ENCODE results near the gene DUSP22. TPM values are rescaled to one million over a fixed set of nuclear protein-coding genes. Genes with fewer than 3 reads are reported as not detected.

The DUSP22 gene
- total and polyA plus RNA-seq, 2 experiments from 2014 or later, result 12.8 to 36.8 TPM

DNA sequence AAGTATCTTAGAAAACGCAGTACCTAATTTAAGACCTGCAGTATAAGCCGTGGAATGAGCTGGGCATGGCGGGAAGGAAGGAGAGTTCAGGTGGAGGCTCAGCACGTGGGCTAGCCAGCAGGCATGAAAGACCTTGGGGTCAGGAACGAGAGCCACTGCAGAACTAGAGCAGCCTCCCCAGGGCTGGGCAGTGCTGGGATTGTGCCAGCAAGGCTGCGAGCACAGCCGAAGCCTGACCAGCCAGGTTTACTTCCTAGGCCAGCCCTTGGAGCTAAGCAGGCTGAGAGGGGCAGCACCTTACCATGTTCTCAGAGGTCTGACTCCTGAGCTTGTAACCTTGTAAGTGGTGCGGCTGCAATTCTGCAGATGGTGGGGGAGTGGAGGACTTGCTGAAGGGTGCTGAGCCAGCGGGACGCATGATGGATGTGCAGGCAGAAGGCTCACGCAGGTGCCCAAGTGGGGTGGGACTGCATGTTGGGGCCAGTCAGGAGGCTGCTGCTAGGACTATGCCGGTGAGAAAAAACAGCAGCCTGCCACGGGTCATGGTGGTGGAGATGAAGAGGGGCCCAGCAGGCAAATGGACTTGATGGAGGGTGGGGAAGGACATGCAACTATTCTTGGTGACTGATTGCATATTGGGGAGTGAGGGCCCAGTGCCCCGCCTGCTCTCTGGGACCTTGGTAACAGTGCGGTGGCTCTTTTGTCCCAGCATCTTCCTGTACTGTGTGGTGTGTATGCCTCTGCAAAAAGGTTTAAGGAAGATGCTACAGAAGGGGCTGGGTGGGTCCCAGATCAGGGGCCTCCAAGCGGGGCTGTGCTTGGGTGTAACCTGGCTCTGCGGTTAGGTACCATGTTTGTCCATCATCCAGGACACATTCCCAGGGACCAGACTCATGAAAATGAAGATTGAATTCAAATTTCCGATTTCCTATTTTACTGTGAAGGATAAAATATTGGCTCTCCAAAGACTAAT, 61.6 kb downstream of the DUSP22 start (continued):
- TF ChIP-seq ETS1 (IDR thresholded peaks at IDR 0.05) (no peak), NANOG (IDR thresholded peaks at IDR 0.05; ENCODE audit: borderline replicate concordance) (no peak), ZNF331 (CRISPR knock-in tag; IDR thresholded peaks at IDR 0.05; ENCODE audit: low read depth) (no peak)

GRCh38 chr6:354631-355280, 62.5 kb downstream of the DUSP22 start:
- no peak overlapping the region for H3K4me3 Mint-ChIP-seq
- no peak for TF ChIP-seq EZH2 (IDR thresholded peaks at IDR 0.05; ENCODE audit: low read depth, unreplicated experiment)
- peaks cover 19% of the 10 kb centered on the region for H3K27me3 Mint-ChIP-seq (ENCODE audit: insufficient read depth, low read depth, poor library complexity)
- H3K4me1 Mint-ChIP-seq, result peaks cover 11% of the 10 kb centered on the region
- no peak overlapping the region for H3K27ac Mint-ChIP-seq
- Histone ChIP-seq H2AFZ (no peak overlapping the region), H3K36me3 (ENCODE audit: insufficient read depth) (peaks cover 6% of the 10 kb centered on the region; the same call in 1 of the 2 replicates), H3K4me2 (no peak overlapping the region), H3K79me2 (replicated peaks; ENCODE audit: insufficient read depth) (no peaks in the 10 kb centered on the region), H3K27me3 (ENCODE audit: insufficient read depth) (no peaks in the 10 kb centered on the region), H3K9me2 (ENCODE audit: insufficient read depth) (no peaks in the 10 kb centered on the region), H3F3A (replicated peaks; ENCODE audit: low read depth) (no peaks in the 10 kb centered on the region), H3K4me3 (no peak overlapping the region), H4K20me1 (replicated peaks; ENCODE audit: insufficient read depth) (peaks cover 3% of the 10 kb centered on the region), H3K4me1 (ENCODE audit: insufficient read depth) (no peaks in the 10 kb centered on the region), H3K27ac (ENCODE audit: low read depth) (no peak overlapping the region)
- DNase-seq (ENCODE audit: low spot score) (no peak), ATAC-seq (no peak)
- H3K9me3 Mint-ChIP-seq, result peaks cover 99% of the 10 kb centered on the region
- peaks cover 27% of the 10 kb centered on the region for H3K36me3 Mint-ChIP-seq (ENCODE audit: low read depth)

DNA sequence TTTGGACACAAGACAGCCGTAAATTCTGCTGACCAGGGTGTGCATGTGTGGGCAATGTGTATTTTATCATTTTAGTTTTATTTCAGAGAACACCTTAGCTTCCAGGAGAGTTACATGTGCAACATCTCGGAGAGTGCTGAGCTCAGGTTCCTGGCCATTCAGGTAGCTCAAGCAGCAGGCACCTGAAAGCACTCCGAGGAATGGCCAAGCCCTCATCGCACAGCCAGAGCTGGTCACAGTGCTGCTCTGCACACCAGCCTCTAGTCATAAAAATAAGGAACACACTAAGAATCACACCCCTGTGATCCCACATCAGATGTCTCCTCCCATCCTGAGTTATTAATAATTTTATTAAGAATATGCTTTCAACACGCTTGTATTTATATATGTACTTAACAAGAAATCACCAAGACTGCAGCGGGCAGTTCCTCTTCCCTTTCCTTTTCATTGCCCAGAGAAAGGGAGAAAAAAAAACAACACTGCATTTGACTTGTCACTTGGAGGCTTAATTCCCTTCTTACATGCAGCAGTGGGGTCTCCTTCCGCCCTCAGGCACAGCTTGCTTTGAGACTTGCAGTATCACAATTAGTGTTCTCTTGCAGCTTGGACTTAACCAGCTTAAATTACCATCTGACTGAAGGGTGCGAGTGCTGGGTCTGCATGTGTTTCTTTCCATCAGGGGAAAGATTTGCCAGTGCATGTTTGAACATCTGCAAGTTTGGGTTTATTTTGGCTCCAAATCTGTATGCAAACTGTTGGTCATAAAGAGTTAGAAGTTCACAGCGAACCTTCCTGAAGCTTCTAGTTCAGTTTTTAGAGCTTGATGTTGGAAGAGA, 63.3 kb downstream of the DUSP22 start:
- ATAC-seq (no peak), DNase-seq (ENCODE audit: low spot score) (no peak)
- Histone ChIP-seq H3K36me3 (ENCODE audit: insufficient read depth) (peaks cover 6% of the 10 kb centered on the region; the same call in 1 of the 2 replicates), H3K4me3 (no peak overlapping the region), H3F3A (replicated peaks; ENCODE audit: low read depth) (no peaks in the 10 kb centered on the region), H3K27me3 (ENCODE audit: insufficient read depth) (no peaks in the 10 kb centered on the region), H3K4me2 (no peak overlapping the region), H4K20me1 (replicated peaks; ENCODE audit: insufficient read depth) (no peaks in the 10 kb centered on the region; the same call in 1 of the 2 replicates), H3K4me1 (ENCODE audit: insufficient read depth) (no peaks in the 10 kb centered on the region), H3K27ac (ENCODE audit: low read depth) (no peak overlapping the region), H3K79me2 (replicated peaks; ENCODE audit: insufficient read depth) (no peaks in the 10 kb centered on the region), H3K9me2 (ENCODE audit: insufficient read depth) (no peaks in the 10 kb centered on the region), H2AFZ (no peak overlapping the region)
- Mint-ChIP-seq H3K36me3 (ENCODE audit: low read depth) (peaks cover 26% of the 10 kb centered on the region), H3K27ac (no peak overlapping the region), H3K4me3 (no peak overlapping the region), H3K9me3 (peaks cover 99% of the 10 kb centered on the region), H3K4me1 (peaks cover 12% of the 10 kb centered on the region), H3K27me3 (ENCODE audit: insufficient read depth, low read depth, poor library complexity) (peaks cover 19% of the 10 kb centered on the region)
- no peak for TF ChIP-seq REST (IDR thresholded peaks at IDR 0.05; ENCODE audit: unreplicated experiment)
- TF ChIP-seq STAT1 (IDR thresholded peaks at IDR 0.05; ENCODE audit: unreplicated experiment), result no peak
- no peak for TF ChIP-seq POLR2AphosphoS5 (IDR thresholded peaks at IDR 0.05; ENCODE audit: low read depth)
- TF ChIP-seq JUNB (IDR thresholded peaks at IDR 0.05; ENCODE audit: unreplicated experiment), result no peak
- TF ChIP-seq CREB1 (CRISPR knock-in tag; IDR thresholded peaks at IDR 0.05; ENCODE audit: low read depth), result no peak
- no peak for TF ChIP-seq ZNF114 (CRISPR knock-in tag; IDR thresholded peaks at IDR 0.05)
- TF ChIP-seq CTCF (conservative IDR thresholded peaks at IDR 0.05; ENCODE audit: low read depth in 2 of 2), result no peak
- TF ChIP-seq NANOG (IDR thresholded peaks at IDR 0.05; ENCODE audit: borderline replicate concordance), result no peak
- TF ChIP-seq EZH2phosphoT487 (IDR thresholded peaks at IDR 0.05; ENCODE audit: unreplicated experiment), result no peak
